HCT116 (cell line): ENCODE results near the gene PRKAB2.

Experiments used
- CBX3 ChIP-seq: IDR thresholded peaks from 2 replicates; pipeline ENCODE4 v1.6.1; 2012; ENCODE audit warnings: low read depth
- CTCF ChIP-seq, 3 experiments: fragments of 200-600 bp in 1 of 3; sonication (generic) in 1 of 3; IDR thresholded peaks in 2 of 3; conservative IDR thresholded peaks in 1 of 3; 2 replicates each; pipeline ENCODE4 v1.5.1; 2012 to 2017; ENCODE audit warnings: low read depth in 2 of 3, low read length in 2 of 3, antibody characterized with exemption in 1 of 3, borderline replicate concordance in 1 of 3, control low read depth in 1 of 3, mild to moderate bottlenecking in 1 of 3, mixed read lengths in 1 of 3, mixed run types in 1 of 3, moderate library complexity in 1 of 3; ENCODE audit not compliant: insufficient read depth in 1 of 3
- EZH2phosphoT487 ChIP-seq: fragments of 200-600 bp; IDR thresholded peaks from 2 replicates; pipeline ENCODE4 v1.6.1; 2018; ENCODE audit warnings: antibody characterized with exemption, borderline replicate concordance
- YY1 ChIP-seq: IDR thresholded peaks from 2 replicates; pipeline ENCODE4 v1.6.1; 2011; ENCODE audit warnings: low read length, low read depth, moderate library complexity, mild to moderate bottlenecking; ENCODE audit not compliant: insufficient replicate concordance; ENCODE audit errors: extremely low read depth
- ZNF274 ChIP-seq: fragments of 200-500 bp; sonication (Bioruptor generic); IDR thresholded peaks from 2 replicates; pipeline ENCODE4 v1.6.1; 2014; ENCODE audit warnings: mild to moderate bottlenecking, low read depth, low read length, inconsistent platforms

- TF ChIP-seq CTCF (IDR thresholded peaks at IDR 0.05 in 2 of 3, conservative IDR thresholded peaks at IDR 0.05 in 1 of 3; ENCODE audit: borderline replicate concordance in 1 of 3, insufficient read depth in 1 of 3, low read depth in 2 of 3, low read length in 2 of 3) (no peak), ZNF274 (no peak), CBX3 (no peak), YY1 (no peak), EZH2phosphoT487 (no peak)
Measured at GRCh38 chr1:147209825-147210821, 37.9 kb upstream of the PRKAB2 start.
